HG03354 (cell line): ENCODE data around the gene GMPS.
A peak's percentile ranks its signal among the peaks of the same experiment; 100 is the strongest.
"Not testable (repeated sequence)": the region's sequence is repeated elsewhere in the genome, so short reads cannot be mapped to it uniquely, and the experiment has no call there.

Experiments
- ATAC-seq: cut with Tn5 transposase; IDR thresholded peaks from one replicate; pipeline ENCODE4 v1.9.1; 2021; ENCODE audit warnings: mild to moderate bottlenecking; ENCODE audit not compliant: unreplicated experiment, poor library complexity, severe bottlenecking

The GMPS gene

GRCh38 chr3:155870945-155871745 lies 695 bp downstream of the GMPS start:
- ATAC-seq, result peak; percentile 33

DNA sequence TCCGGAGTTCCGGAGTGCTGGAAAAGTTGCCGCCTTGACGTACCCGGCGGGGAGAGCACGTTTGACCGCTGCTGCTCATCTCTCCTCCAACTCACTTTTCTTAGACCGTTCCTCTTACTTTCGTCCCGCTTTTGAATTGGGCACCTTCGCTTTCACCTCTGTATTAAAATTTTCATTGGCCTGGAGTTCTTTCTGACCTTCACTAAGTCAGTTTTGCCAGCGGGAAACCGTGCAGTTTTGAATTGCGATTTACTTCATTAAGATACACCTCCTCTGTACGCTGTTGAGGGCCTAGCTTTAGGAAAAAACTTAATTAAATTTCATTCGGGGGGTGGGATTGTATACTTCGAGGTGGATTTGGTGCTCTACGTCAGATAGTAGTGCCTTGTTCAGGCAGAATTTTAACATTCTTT lies 1.3 kb downstream of the GMPS start:
- peak; percentile 3 for ATAC-seq

DNA sequence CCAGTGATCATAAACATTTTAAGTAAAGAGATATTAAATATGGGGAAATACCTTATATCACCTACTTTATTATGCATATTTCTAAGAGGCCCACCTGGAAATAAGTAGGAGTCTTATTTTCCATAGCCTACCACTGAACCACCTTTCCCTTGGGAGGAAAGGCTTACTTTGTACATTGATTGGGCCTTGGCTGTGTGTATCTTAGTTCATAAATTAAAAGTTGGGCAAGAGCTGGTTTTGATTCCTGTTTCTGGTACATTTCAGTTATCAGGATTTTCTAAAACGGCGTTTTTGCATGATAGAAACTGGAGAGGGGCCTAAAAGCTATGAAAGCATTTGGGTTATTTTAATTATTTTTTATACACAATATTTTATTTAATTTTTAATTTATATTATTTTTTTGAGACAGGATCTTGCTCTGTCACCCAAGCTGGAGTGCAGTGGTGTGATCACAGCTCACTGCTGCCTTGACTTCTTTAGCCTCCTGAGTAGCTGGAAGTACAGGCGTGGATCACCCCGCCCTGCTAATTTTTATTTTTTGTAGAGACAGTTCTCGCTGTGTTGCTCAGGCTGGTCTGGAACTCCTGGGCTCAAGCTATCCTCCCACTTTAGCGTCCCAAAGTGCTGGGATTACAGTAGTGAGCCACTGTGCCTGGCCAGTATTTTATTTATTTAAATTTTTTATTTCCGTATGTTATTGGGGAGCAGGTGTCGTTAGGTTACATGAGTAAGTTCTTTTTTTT lies 2.6 kb downstream of the GMPS start:
- no peak for ATAC-seq

DNA sequence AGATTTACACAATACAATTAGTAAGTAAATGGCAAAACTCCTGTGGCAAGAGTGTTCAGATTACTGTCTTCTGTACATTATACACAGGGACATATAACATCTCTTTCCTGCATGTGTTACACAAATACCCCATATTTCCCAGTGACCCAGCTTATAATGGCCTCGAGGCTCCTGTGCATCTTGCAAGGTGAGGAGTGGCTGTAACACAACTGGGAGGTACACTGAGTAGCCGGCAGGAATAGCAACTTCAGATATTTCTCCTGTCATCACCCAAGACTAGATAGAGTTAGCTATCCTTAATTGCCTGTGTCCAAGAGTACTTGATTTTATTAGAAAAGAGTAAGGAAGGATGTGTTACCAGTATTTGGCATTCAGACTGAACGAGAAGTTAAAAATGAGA lies 5.6 kb downstream of the GMPS start:
- no peak for ATAC-seq

- no peak for ATAC-seq
Observed at GRCh38 chr3:155876503-155876902, 6.1 kb downstream of the GMPS start.

DNA sequence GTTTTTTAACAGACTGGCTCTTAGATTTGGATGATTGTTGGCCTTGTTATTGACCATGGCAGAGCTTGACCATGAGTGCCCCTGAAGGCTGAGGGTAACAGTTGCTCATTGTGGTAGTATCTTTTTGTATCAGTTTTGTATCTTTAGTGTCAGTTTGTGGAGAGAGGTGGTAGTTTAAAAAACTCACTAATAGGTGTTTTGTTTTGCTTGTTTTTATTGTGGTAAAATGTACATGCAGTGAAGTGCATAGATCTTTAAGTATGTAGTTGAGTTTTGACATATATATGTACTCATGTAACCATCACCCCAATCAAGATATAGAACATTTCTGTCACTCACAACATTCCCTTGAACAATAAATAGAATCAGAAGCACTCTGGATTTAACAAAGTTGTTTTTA lies 9.8 kb downstream of the GMPS start:
- no peak for ATAC-seq

DNA sequence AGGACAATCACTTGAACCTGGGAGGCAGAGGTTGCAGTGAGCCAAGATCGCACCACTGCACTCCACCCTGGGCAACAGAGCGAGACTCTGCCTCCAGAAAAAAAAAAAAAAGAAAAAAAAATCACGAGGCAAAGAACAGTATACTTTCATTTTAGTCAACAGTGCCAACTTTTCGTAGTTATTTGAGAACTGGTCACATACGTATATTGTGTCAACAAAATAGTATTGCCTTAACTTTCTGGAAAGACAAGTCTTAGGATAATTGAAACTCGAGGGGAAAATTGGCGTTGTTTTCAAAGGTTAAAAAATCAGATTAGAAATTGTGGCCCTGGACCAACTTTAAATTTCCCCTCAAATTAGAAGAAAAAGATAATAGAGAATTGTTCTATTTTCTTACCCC lies 13.8 kb downstream of the GMPS start:
- ATAC-seq, result no peak

GRCh38 chr3:155885292-155885691 lies 14.8 kb downstream of the GMPS start:
- ATAC-seq, result no peak

- not testable (repeated sequence) for ATAC-seq
Observed at GRCh38 chr3:155886348-155886747, 15.9 kb downstream of the GMPS start.

DNA sequence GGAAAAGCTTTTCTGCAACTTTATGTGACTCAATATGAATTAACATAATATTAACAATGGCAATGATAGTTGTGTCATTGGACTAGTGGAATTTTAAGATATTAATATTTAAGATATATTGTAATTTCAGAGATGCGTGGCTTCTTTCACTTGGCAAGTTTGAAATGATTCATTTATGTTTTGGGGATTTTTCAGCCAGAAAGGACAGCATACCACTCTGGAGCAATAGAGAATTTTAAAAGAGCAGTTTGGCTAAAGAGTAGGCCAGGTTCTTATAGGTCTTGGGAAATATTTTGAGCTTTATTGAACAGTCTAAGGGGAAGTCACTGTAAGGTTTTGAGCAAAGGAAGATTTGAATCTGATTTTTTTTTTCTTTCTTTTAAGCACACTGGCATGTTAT lies 16.5 kb downstream of the GMPS start:
- no peak for ATAC-seq

DNA sequence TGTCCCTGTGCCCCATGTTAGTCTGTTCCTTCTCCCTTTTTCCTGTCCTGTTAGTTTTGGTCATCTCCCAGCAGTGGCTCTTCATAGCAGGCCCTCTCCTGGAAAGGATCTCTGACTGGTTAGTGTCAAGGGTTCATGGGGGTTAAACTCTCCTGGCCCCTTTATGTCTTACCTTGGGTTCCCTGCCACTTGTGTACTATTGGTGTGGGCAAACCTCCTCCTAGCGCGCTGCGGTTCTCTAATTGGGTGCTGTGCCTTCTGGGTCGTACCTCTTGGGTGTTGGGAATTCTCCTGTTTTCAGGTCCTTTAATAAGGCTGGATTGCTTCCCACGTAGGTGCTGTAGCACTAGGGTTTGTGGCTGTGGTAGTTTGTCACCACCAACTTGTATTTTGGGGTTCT lies 18.8 kb downstream of the GMPS start:
- no peak for ATAC-seq

DNA sequence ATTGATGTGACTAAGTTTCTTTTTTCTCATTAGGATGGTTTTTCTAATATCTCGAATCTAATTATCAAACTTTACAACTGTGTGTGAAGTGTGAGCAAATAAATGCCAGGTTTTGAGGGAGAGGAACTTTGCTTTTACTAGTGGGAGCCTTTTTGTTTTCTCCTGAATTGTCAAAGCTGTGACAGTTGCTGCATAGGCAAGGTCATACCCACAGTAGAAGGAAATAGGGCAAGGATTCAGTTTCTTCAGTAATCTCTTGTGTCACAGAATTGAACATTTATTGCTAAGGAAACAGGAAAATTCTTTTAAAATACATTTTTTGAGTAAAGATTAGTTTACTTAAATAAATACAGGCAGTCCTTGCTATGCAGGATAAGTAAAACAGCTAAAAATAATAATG lies 19.5 kb downstream of the GMPS start:
- ATAC-seq, result no peak

DNA sequence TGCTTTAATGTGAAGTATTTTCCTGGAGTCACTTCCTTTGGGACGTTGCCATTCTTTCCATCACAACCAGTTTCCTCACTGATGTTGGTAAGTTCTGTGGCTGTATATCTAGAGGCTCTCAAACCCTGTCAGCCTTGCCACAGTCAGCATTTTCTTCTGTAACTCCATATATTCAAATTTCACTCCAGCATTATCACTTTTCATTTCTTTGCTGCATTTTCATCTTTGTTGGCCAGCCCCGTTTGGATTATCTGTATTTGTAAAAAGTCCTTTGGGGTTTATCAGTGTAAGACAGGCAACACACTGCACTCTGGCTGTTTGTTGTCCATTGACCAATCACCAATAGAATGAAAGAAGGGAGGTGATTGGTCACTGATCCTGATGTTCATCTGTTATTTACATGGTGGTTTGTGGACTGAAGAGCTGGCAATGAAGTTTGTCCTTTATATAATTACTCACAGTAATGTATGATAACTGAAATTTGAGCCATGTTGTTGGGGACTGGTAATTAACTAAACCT lies 20.3 kb downstream of the GMPS start:
- peak; percentile 71 for ATAC-seq

- no peak for ATAC-seq
Observed at GRCh38 chr3:155891321-155891720, 20.9 kb downstream of the GMPS start.

DNA sequence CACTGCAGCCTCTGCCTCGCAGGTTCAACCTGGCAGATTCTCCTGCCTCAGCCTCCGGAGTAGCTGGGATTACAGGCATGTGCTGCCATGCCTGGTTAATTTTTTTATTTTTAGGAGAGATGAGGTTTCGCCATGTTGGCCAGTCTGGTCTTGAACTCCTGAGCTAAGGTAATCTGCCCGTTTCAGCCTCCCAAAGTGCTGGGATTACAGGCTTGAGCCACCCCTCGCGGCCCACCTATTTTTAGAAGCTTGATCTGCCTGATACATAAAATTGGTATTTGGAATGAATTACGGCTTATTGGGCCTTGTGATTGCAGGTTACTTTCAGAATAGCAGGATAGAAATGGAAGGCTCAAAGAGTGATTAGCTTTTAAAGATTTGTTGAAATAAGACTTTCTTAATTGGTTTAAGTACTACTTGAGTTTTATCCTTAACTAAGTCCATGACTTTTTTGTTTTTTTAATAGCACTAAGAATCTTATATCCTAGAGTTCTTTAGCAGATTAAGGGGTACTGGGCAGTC lies 25.0 kb downstream of the GMPS start:
- no peak for ATAC-seq

- no peak for ATAC-seq
Observed at GRCh38 chr3:155906900-155907299, 36.5 kb downstream of the GMPS start.

DNA sequence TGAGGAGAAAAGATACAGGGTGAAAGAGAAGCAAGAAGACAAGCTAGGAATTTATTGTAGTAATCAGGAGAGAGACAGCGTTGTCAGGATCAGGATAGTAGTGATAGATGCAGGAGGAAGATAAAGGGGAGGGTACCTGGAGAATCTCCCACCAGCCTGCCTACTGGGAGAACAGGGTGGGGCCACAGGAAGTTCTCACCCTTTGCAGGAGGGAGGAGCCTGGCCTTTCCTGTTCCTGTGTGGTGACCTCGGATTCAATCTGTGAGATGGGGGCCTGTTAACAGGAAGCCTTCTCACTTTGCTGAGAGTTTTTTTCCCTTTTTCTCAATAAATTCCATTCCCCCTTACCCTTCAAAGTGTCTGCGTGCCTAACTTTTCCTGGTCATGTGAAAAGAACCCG lies 37.6 kb downstream of the GMPS start:
- ATAC-seq, result no peak

DNA sequence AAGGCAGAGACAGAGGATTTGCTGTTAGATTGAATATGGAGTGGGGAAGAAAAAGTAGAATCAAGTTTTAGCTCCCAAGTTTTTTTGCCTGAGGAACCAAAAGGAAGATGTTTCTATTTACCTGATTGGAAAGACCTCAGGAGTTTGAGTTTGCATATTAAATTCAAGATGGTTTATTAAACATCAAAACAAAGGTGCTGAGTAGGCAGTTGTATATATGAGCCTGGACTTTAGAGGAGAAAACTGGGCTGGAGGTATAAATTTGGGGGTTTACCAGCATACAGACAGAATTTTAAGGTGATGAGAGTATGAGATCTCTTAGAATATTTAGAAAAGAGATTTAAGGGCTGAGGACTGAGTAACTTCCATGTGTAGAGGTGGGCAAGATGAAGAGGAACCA lies 38.2 kb downstream of the GMPS start:
- no peak for ATAC-seq

- no peak for ATAC-seq
Observed at GRCh38 chr3:155912090-155912489, 41.6 kb downstream of the GMPS start.

GRCh38 chr3:155912579-155913190 lies 42.2 kb downstream of the GMPS start:
- no peak for ATAC-seq
